ENCODE results near the gene RBFOX2. TPM values are rescaled to one million over a fixed set of nuclear protein-coding genes. Genes with fewer than 3 reads are reported as not detected.

Gene RBFOX2
- total RNA-seq, 1 experiment from 2014 or later: 81.1 TPM

GRCh38 chr22:35961480-35962295 lies 66.9 kb downstream of the RBFOX2 start:
- in situ Hi-C loops (cut with HindIII; ENCODE audit: low pct_unique_long_range_greater_than_20kb, low sequenced_read_pairs): no loop called here
- no peaks in the 10 kb centered on the region for H3K27me3 ChIP-seq (ENCODE audit: control insufficient read depth, insufficient read depth, low read length)
- no peaks in the 10 kb centered on the region for H3K36me3 ChIP-seq (ENCODE audit: control insufficient read depth, insufficient read depth, low read length)
- ATAC-seq (no peak), DNase-seq (ENCODE audit: low read depth, low spot score) (no peak)
- H3K4me1 ChIP-seq (ENCODE audit: control insufficient read depth, insufficient read depth, low read length): no peaks in the 10 kb centered on the region
- no TSS peak for BruUV-seq (replicated peaks)
- H3K27ac ChIP-seq (ENCODE audit: low read length): no peak overlapping the region
- TF ChIP-seq CTCF (IDR thresholded peaks at IDR 0.05): no peak
- TF ChIP-seq POLR2AphosphoS5 (IDR thresholded peaks at IDR 0.05; ENCODE audit: low read depth, low read length): no peak
- TF ChIP-seq SIN3A (IDR thresholded peaks at IDR 0.05; ENCODE audit: borderline replicate concordance, insufficient read depth, low read depth, low read length): no peak
- no peak for TF ChIP-seq REST (IDR thresholded peaks at IDR 0.05; ENCODE audit: insufficient read depth in 1 of 2, low read depth in 2 of 2, low read length in 1 of 2)
- no peak for TF ChIP-seq TCF7L2 (IDR thresholded peaks at IDR 0.05; ENCODE audit: low read depth, low read length)
- POLR2A ChIA-PET: no interaction called here
- CTCF ChIA-PET: no interaction called here
- intact Hi-C loops (cut with micrococcal nuclease; ENCODE audit: unreplicated experiment): no loop called here
- H3K4me3 ChIP-seq (ENCODE audit: low read depth in 2 of 2, low read length in 2 of 2): no peak overlapping the region
- H3K9me3 ChIP-seq (ENCODE audit: control insufficient read depth, insufficient read depth, low read depth, low read length): no peaks in the 10 kb centered on the region

- Histone ChIP-seq H3K4me1 (ENCODE audit: control insufficient read depth, insufficient read depth, low read length) (no peaks in the 10 kb centered on the region), H3K4me3 (ENCODE audit: low read depth in 2 of 2, low read length in 2 of 2) (no peak overlapping the region), H3K27ac (ENCODE audit: low read length) (no peak overlapping the region), H3K27me3 (ENCODE audit: control insufficient read depth, insufficient read depth, low read length) (no peaks in the 10 kb centered on the region), H3K9me3 (ENCODE audit: control insufficient read depth, insufficient read depth, low read depth, low read length) (no peaks in the 10 kb centered on the region), H3K36me3 (ENCODE audit: control insufficient read depth, insufficient read depth, low read length) (no peaks in the 10 kb centered on the region)
- DNase-seq (ENCODE audit: low read depth, low spot score): no peak
- TF ChIP-seq REST (IDR thresholded peaks at IDR 0.05; ENCODE audit: insufficient read depth in 1 of 2, low read depth in 2 of 2, low read length in 1 of 2) (no peak), CTCF (IDR thresholded peaks at IDR 0.05) (no peak), POLR2AphosphoS5 (IDR thresholded peaks at IDR 0.05; ENCODE audit: low read depth, low read length) (no peak), TCF7L2 (IDR thresholded peaks at IDR 0.05; ENCODE audit: low read depth, low read length) (no peak), SIN3A (IDR thresholded peaks at IDR 0.05; ENCODE audit: borderline replicate concordance, insufficient read depth, low read depth, low read length) (no peak)
- CTCF ChIA-PET: no interaction called here
- intact Hi-C loops (cut with micrococcal nuclease; ENCODE audit: unreplicated experiment): no loop called here
- ATAC-seq: no peak
- POLR2A ChIA-PET: no interaction called here
- in situ Hi-C loops (cut with HindIII; ENCODE audit: low pct_unique_long_range_greater_than_20kb, low sequenced_read_pairs): no loop called here
- no TSS peak for BruUV-seq (replicated peaks)
Measured at GRCh38 chr22:35960854-35961253, 67.8 kb downstream of the RBFOX2 start.

Measured in Panc1 (cell line).